ENCODE results near the gene OR2AG1.

- TF ChIP-seq POLR2A (IDR thresholded peaks at IDR 0.05) (no peak), CTCF (IDR thresholded peaks at IDR 0.05) (no peak)
Measured at GRCh38 chr11:6745018-6745417, 37.8 kb upstream of the OR2AG1 start.
